H9 (cell line): ENCODE data around the gene PDE3A. TPM values are rescaled to one million over a fixed set of nuclear protein-coding genes. Genes with fewer than 3 reads are reported as not detected.

Experiments
- DNase-seq: peaks from one replicate; pipeline ENCODE4 v3.0.0-alpha.2; 2017
- H2AFZ ChIP-seq: one replicate; pipeline ENCODE4 v1.6.1; 2013; ENCODE audit warnings: mild to moderate bottlenecking, low read length, control low read depth, moderate library complexity
- H2AK5ac ChIP-seq: 2 replicates; pipeline ENCODE4 v1.6.1; 2013; ENCODE audit warnings: low read length, control low read depth, mixed read lengths; ENCODE audit not compliant: insufficient read length
- H2BK120ac ChIP-seq: one replicate; pipeline ENCODE4 v1.6.1; 2013; ENCODE audit warnings: low read depth, mild to moderate bottlenecking, low read length, control low read depth, inconsistent platforms; ENCODE audit not compliant: poor library complexity, severe bottlenecking
- H2BK12ac ChIP-seq: 2 replicates; pipeline ENCODE4 v1.6.1; 2013; ENCODE audit warnings: low read length, control low read depth, mixed read lengths, low read depth; ENCODE audit not compliant: insufficient read length
- H2BK15ac ChIP-seq: 2 replicates; pipeline ENCODE4 v1.6.1; 2013; ENCODE audit warnings: low read depth, low read length, control low read depth
- H2BK20ac ChIP-seq: one replicate; pipeline ENCODE4 v1.6.1; 2013; ENCODE audit warnings: low read depth, mild to moderate bottlenecking, low read length, control low read depth, inconsistent platforms; ENCODE audit not compliant: poor library complexity, severe bottlenecking
- H2BK5ac ChIP-seq: 2 replicates; pipeline ENCODE4 v1.6.1; 2013; ENCODE audit warnings: low read length, control low read depth, mixed read lengths; ENCODE audit not compliant: insufficient read length
- H3K14ac ChIP-seq: 2 replicates; pipeline ENCODE4 v1.6.1; 2013; ENCODE audit warnings: low read length, control low read depth; ENCODE audit not compliant: insufficient read depth
- H3K18ac ChIP-seq: 2 replicates; pipeline ENCODE4 v1.6.1; 2013; ENCODE audit warnings: low read depth, mild to moderate bottlenecking, mixed read lengths, low read length, control low read depth; ENCODE audit not compliant: insufficient read length
- H3K23ac ChIP-seq: 2 replicates; pipeline ENCODE4 v1.6.1; 2013; ENCODE audit warnings: low read length, control low read depth, mixed read lengths, low read depth; ENCODE audit not compliant: insufficient read length
- H3K23me2 ChIP-seq: 2 replicates; pipeline ENCODE4 v1.6.1; 2013; ENCODE audit warnings: low read depth, mild to moderate bottlenecking, mixed read lengths, low read length, control low read depth; ENCODE audit not compliant: insufficient read length, poor library complexity, severe bottlenecking
- H3K27ac ChIP-seq: 2 replicates; pipeline ENCODE4 v1.5.1; 2013; ENCODE audit warnings: low read length, control low read depth, mixed read lengths, low read depth; ENCODE audit not compliant: insufficient read length
- H3K27me3 ChIP-seq: 2 replicates; pipeline ENCODE4 v1.6.1; 2013; ENCODE audit warnings: low read length, control low read depth, inconsistent platforms; ENCODE audit not compliant: insufficient read depth
- H3K4ac ChIP-seq: 2 replicates; pipeline ENCODE4 v1.6.1; 2013; ENCODE audit warnings: low read depth, mild to moderate bottlenecking, control low read depth, inconsistent platforms, low read length, moderate library complexity
- H3K4me1 ChIP-seq: 2 replicates; pipeline ENCODE4 v1.6.1; 2013; ENCODE audit warnings: low read length, control low read depth, inconsistent platforms; ENCODE audit not compliant: insufficient read depth
- H3K4me2 ChIP-seq: 2 replicates; pipeline ENCODE4 v1.6.1; 2013; ENCODE audit warnings: low read length, control low read depth, mixed read lengths; ENCODE audit not compliant: insufficient read length, insufficient read depth
- H3K56ac ChIP-seq: 2 replicates; pipeline ENCODE4 v1.6.1; 2013; ENCODE audit warnings: low read depth, mild to moderate bottlenecking, mixed read lengths, low read length, control low read depth; ENCODE audit not compliant: insufficient read length
- H3K79me1 ChIP-seq: 2 replicates; pipeline ENCODE4 v1.6.1; 2013; ENCODE audit warnings: low read depth, mild to moderate bottlenecking, moderate library complexity, low read length, control low read depth, inconsistent platforms; ENCODE audit not compliant: insufficient read depth, poor library complexity, severe bottlenecking
- H3K79me2 ChIP-seq: 2 replicates; pipeline ENCODE4 v1.6.1; 2013; ENCODE audit warnings: low read length, control low read depth, inconsistent platforms; ENCODE audit not compliant: insufficient read depth
- H3K9ac ChIP-seq: 2 replicates; pipeline ENCODE4 v1.6.1; 2013; ENCODE audit warnings: low read length, control low read depth, mixed read lengths; ENCODE audit not compliant: insufficient read length; ENCODE audit errors: extremely low read depth
- H3K9me3 ChIP-seq: one replicate; pipeline ENCODE4 v1.6.1; 2013; ENCODE audit warnings: low read depth, low read length, inconsistent platforms; ENCODE audit not compliant: control insufficient read depth
- H3T11ph ChIP-seq: one replicate; pipeline ENCODE4 v1.6.1; 2013; ENCODE audit warnings: mild to moderate bottlenecking, low read length, control low read depth, inconsistent platforms
- H4K20me1 ChIP-seq: one replicate; pipeline ENCODE4 v1.6.1; 2013; ENCODE audit not compliant: control insufficient read depth, insufficient read length, insufficient read depth
- H4K5ac ChIP-seq: 2 replicates; pipeline ENCODE4 v1.6.1; 2013; ENCODE audit warnings: low read depth, mild to moderate bottlenecking, mixed read lengths, low read length, control low read depth; ENCODE audit not compliant: insufficient read length
- H4K8ac ChIP-seq: replicated peaks from 2 replicates; pipeline ENCODE4 v1.6.1; 2013; ENCODE audit warnings: low read length, control low read depth, mixed read lengths, low read depth; ENCODE audit not compliant: insufficient read length
- H4K91ac ChIP-seq: 2 replicates; pipeline ENCODE4 v1.6.1; 2013; ENCODE audit warnings: low read depth, mild to moderate bottlenecking, moderate library complexity, mixed read lengths, low read length, control low read depth; ENCODE audit not compliant: insufficient read length
- H3K27ac Mint-ChIP-seq, 3 experiments: 2 replicates in 2 of 3; 3 replicates in 1 of 3; pipeline ENCODE4 v1.8.0; 2020 to 2021; ENCODE audit warnings: mixed read lengths in 3 of 3, mild to moderate bottlenecking in 1 of 3, moderate library complexity in 1 of 3
- H3K27me3 Mint-ChIP-seq: 2 replicates; pipeline ENCODE4 v1.8.0; 2021; ENCODE audit warnings: low read depth, mild to moderate bottlenecking, moderate library complexity, mixed read lengths
- H3K36me3 Mint-ChIP-seq, 3 experiments: 2 replicates in 2 of 3; 3 replicates in 1 of 3; pipeline ENCODE4 v1.8.0; 2020 to 2021; ENCODE audit warnings: low read depth in 3 of 3, mixed read lengths in 3 of 3; ENCODE audit not compliant: insufficient read depth in 1 of 3
- H3K4me1 Mint-ChIP-seq, 2 experiments: 2 replicates each; pipeline ENCODE4 v1.8.0; 2020; ENCODE audit warnings: mixed read lengths in 2 of 2
- H3K4me3 Mint-ChIP-seq, 2 experiments: 2 replicates in 1 of 2; 3 replicates in 1 of 2; pipeline ENCODE4 v1.8.0; 2020 to 2021; ENCODE audit warnings: mild to moderate bottlenecking in 2 of 2, mixed read lengths in 2 of 2, moderate library complexity in 1 of 2
- H3K9me3 Mint-ChIP-seq, 2 experiments: 2 replicates in 1 of 2; 3 replicates in 1 of 2; pipeline ENCODE4 v1.8.0; 2020; ENCODE audit warnings: mild to moderate bottlenecking in 2 of 2, mixed read lengths in 2 of 2, moderate library complexity in 1 of 2
- CTCF ChIP-seq: fragments of 200-600 bp; sonication (generic); conservative IDR thresholded peaks from 3 replicates; pipeline ENCODE4 v1.8.0; 2021; ENCODE audit warnings: antibody characterized with exemption, mild to moderate bottlenecking
- total RNA-seq: library from RNA; stranded (reverse); gene quantifications from 2 replicates; pipeline ENCODE4 v1.2.1, GENCODE V29; 2021

PDE3A gene
- total RNA-seq, 1 experiment from 2014 or later: 3.0 TPM

- Mint-ChIP-seq H3K4me1 (peaks cover 47 to 54% of the 10 kb centered on the region in 2 experiments), H3K9me3 (no peaks in the 10 kb centered on the region), H3K27me3 (no peaks in the 10 kb centered on the region), H3K4me3 (no peak overlapping the region), H3K27ac (no peak overlapping the region), H3K36me3 (no peaks in the 10 kb centered on the region)
- TF ChIP-seq CTCF: no peak
- Histone ChIP-seq H4K20me1 (no peaks in the 10 kb centered on the region), H4K91ac (no peak overlapping the region), H3K79me1 (no peaks in the 10 kb centered on the region), H2BK5ac (no peak overlapping the region), H3K23me2 (no peaks in the 10 kb centered on the region), H4K8ac (no peak overlapping the region), H3K18ac (no peak overlapping the region), H2BK12ac (no peak overlapping the region), H3K79me2 (no peaks in the 10 kb centered on the region), H4K5ac (no peak overlapping the region), H2AFZ (no peak overlapping the region), H3K4ac (no peak overlapping the region), H3K14ac (no peak overlapping the region), H3T11ph (no peak overlapping the region), H3K9ac (no peak overlapping the region), H3K56ac (no peak overlapping the region), H3K9me3 (no peaks in the 10 kb centered on the region), H3K4me1 (no peaks in the 10 kb centered on the region; the same call in 1 of the 2 replicates), H3K23ac (no peak overlapping the region), H2BK15ac (no peak overlapping the region), H3K27ac (no peak overlapping the region), H2BK120ac (no peak overlapping the region), H2AK5ac (no peak overlapping the region), H2BK20ac (no peak overlapping the region), H3K4me2 (no peak overlapping the region), H3K27me3 (no peaks in the 10 kb centered on the region)
- DNase-seq: no peak
These were observed 68.0 kb downstream of the PDE3A start for GRCh38 chr12:20436316-20436715.
